GM18868 (cell line): ENCODE results near the gene MRPL44.

Experiments used
- ATAC-seq: cut with Tn5 transposase; IDR thresholded peaks from one replicate; pipeline ENCODE4 v1.9.1; 2021; ENCODE audit warnings: mild to moderate bottlenecking, moderate library complexity; ENCODE audit not compliant: unreplicated experiment

The MRPL44 gene

GRCh38 chr2:223957092-223957851 is at the start of gene MRPL44:
Gene MRPL44 (plus strand): TSS chr2:223957463. CDS start chr2:223957473, 10 bp downstream.
- peak; percentile 97 for ATAC-seq

GRCh38 chr2:223908304-223908998 is 48.8 kb upstream of the MRPL44 start:
- ATAC-seq, result no peak

- ATAC-seq, result no peak
Measured at GRCh38 chr2:223909001-223909741, 48.1 kb upstream of the MRPL44 start.

GRCh38 chr2:223914324-223914723 is 42.9 kb upstream of the MRPL44 start:
- no peak for ATAC-seq

- no peak for ATAC-seq
Measured at GRCh38 chr2:223915071-223915470, 42.2 kb upstream of the MRPL44 start.

GRCh38 chr2:223916181-223916920 is 40.9 kb upstream of the MRPL44 start:
- ATAC-seq, result no peak

GRCh38 chr2:223918671-223919134 is 38.6 kb upstream of the MRPL44 start:
- ATAC-seq, result no peak

- no peak for ATAC-seq
Measured at GRCh38 chr2:223920109-223920508, 37.2 kb upstream of the MRPL44 start.

- ATAC-seq, result no peak
Measured at GRCh38 chr2:223921204-223921603, 36.1 kb upstream of the MRPL44 start.

GRCh38 chr2:223922308-223922707 is 35.0 kb upstream of the MRPL44 start:
- no peak for ATAC-seq

- ATAC-seq, result no peak
Measured at GRCh38 chr2:223923976-223924375, 33.3 kb upstream of the MRPL44 start.

- no peak for ATAC-seq
Measured at GRCh38 chr2:223925106-223925505, 32.2 kb upstream of the MRPL44 start.

- ATAC-seq, result no peak
Measured at GRCh38 chr2:223928113-223929006, 28.9 kb upstream of the MRPL44 start.

GRCh38 chr2:223929571-223930102 is 27.6 kb upstream of the MRPL44 start:
- ATAC-seq, result peak; percentile 61

- no peak for ATAC-seq
Measured at GRCh38 chr2:223930103-223930976, 26.9 kb upstream of the MRPL44 start.

- ATAC-seq, result no peak
Measured at GRCh38 chr2:223932816-223933800, 24.2 kb upstream of the MRPL44 start.

GRCh38 chr2:223934870-223935269 is 22.4 kb upstream of the MRPL44 start:
- no peak for ATAC-seq
